MCF 10A (cell line): Measurements from ENCODE around the gene PTPN3. TPM values are rescaled to one million over a fixed set of nuclear protein-coding genes. Genes with fewer than 3 reads are reported as not detected.

ENCODE experiments used
- BruUV-seq: library from RNA; stranded (reverse); fragments of 400-500 nt; replicated peaks from 2 replicates; lab custom pipeline; 2021; lab: Mats Ljungman, UMichigan
- CTCF ChIA-PET: fragments of 300-600 bp; sonication (Branson Sonifier 250); formaldehyde crosslinking; extraction: SDS; loops from one replicate; lab custom pipeline; 2021; ENCODE audit warnings: antibody characterized with exemption, inconsistent platforms; lab: Yijun Ruan, JAX
- POLR2A ChIA-PET: fragments of 300-600, 350-650 bp; sonication (Branson Sonifier 250); formaldehyde crosslinking; extraction: SDS; loops from one replicate; lab custom pipeline; 2020; ENCODE audit warnings: antibody characterized with exemption, inconsistent platforms; lab: Yijun Ruan, JAX
- DNase-seq: peaks from one replicate; pipeline ENCODE4 v3.0.0-alpha.2; 2018; ENCODE audit not compliant: unreplicated experiment
- H3K27ac Mint-ChIP-seq: one replicate; pipeline ENCODE4 v1.8.0; 2022; ENCODE audit warnings: mild to moderate bottlenecking, low read depth, mixed read lengths; ENCODE audit not compliant: unreplicated experiment
- H3K27me3 Mint-ChIP-seq: one replicate; pipeline ENCODE4 v1.8.0; 2022; ENCODE audit warnings: mixed read lengths; ENCODE audit not compliant: insufficient read depth, unreplicated experiment
- H3K36me3 Mint-ChIP-seq: one replicate; pipeline ENCODE4 v1.8.0; 2022; ENCODE audit warnings: mild to moderate bottlenecking, moderate library complexity, mixed read lengths; ENCODE audit not compliant: insufficient read depth, unreplicated experiment
- H3K4me1 Mint-ChIP-seq: one replicate; pipeline ENCODE4 v1.8.0; 2022; ENCODE audit warnings: mixed read lengths; ENCODE audit not compliant: insufficient read depth, unreplicated experiment
- H3K4me3 Mint-ChIP-seq: one replicate; pipeline ENCODE4 v1.8.0; 2022; ENCODE audit warnings: mild to moderate bottlenecking, moderate library complexity, mixed read lengths; ENCODE audit not compliant: unreplicated experiment
- H3K9me3 Mint-ChIP-seq: one replicate; pipeline ENCODE4 v1.8.0; 2022; ENCODE audit warnings: mixed read lengths; ENCODE audit not compliant: unreplicated experiment
- CTCF ChIP-seq: fragments of 200-600 bp; IDR thresholded peaks from one replicate; pipeline ENCODE4 v1.8.0; 2022; ENCODE audit warnings: antibody characterized with exemption, mild to moderate bottlenecking; ENCODE audit not compliant: unreplicated experiment
- intact Hi-C: fragments of 100-400 bp; cut with micrococcal nuclease; formaldehyde crosslinking; loops from 2 replicates; pipeline ENCODE4 v1.14.1; 2022
- total RNA-seq: library from RNA; stranded (reverse); gene quantifications from 2 replicates; pipeline ENCODE4 v1.2.3, GENCODE V29; 2022

PTPN3 gene
- total RNA-seq, 1 experiment from 2014 or later = 6.9 TPM

- CTCF ChIA-PET = no interaction called here
- Mint-ChIP-seq H3K27me3 (no peaks in the 10 kb centered on the region), H3K9me3 (no peaks in the 10 kb centered on the region), H3K36me3 (no peaks in the 10 kb centered on the region), H3K4me1 (peaks cover 13% of the 10 kb centered on the region), H3K27ac (no peak overlapping the region), H3K4me3 (no peak overlapping the region)
- intact Hi-C loops = no loop called here
- DNase-seq = no peak
- TF ChIP-seq CTCF = no peak
- POLR2A ChIA-PET = interaction anchor here (1.1 kb wide), 1 partner anchor 8 kb away, joined by 4 read pairs; no protein-coding TSS in a partner anchor
- no TSS peak for BruUV-seq
Measured at GRCh38 chr9:109488791-109489492, 9.2 kb downstream of the PTPN3 start.

GRCh38 chr9:109488351-109488750 is 9.8 kb downstream of the PTPN3 start:
- no TSS peak for BruUV-seq
- no peak overlapping the region for H3K27ac Mint-ChIP-seq
- H3K36me3 Mint-ChIP-seq = no peaks in the 10 kb centered on the region
- no peak for DNase-seq
- H3K4me3 Mint-ChIP-seq = no peak overlapping the region
- POLR2A ChIA-PET = interaction anchor here (0.7 to 1.1 kb wide), 2 partner anchors 8 to 28 kb away, joined by 3 to 4 read pairs; no protein-coding TSS in a partner anchor
- peaks cover 13% of the 10 kb centered on the region for H3K4me1 Mint-ChIP-seq
- CTCF ChIA-PET = no interaction called here
- intact Hi-C loops = no loop called here
- no peaks in the 10 kb centered on the region for H3K9me3 Mint-ChIP-seq
- H3K27me3 Mint-ChIP-seq = no peaks in the 10 kb centered on the region
- no peak for TF ChIP-seq CTCF

DNA sequence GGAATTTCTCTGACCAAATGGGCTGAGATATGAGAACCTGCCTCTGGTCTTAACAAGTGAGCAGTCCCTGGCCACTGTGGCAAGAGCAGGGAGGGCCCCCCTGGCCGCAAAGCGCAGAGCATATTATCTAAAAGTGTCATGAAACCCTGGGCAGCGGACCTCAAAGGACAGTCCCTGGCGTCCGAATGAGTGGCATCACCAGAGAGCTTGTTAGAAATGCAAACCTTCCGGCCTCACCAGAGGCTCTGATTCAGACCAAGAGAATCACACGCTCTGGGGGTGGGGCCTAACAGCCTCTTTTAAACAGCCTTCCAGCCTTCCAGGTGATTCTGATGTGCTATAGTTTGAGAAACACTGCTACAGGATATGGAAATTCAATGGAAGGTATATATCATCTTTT is 10.9 kb downstream of the PTPN3 start:
- ChIA-PET POLR2A (no interaction called here), CTCF (no interaction called here)
- DNase-seq = no peak
- no peaks in the 10 kb centered on the region for H3K27me3 Mint-ChIP-seq
- H3K36me3 Mint-ChIP-seq = peaks cover 6% of the 10 kb centered on the region
- no peak overlapping the region for H3K27ac Mint-ChIP-seq
- intact Hi-C loops = no loop called here
- H3K9me3 Mint-ChIP-seq = no peaks in the 10 kb centered on the region
- no TSS peak for BruUV-seq
- no peak for TF ChIP-seq CTCF
- H3K4me1 Mint-ChIP-seq = peaks cover 21% of the 10 kb centered on the region
- no peak overlapping the region for H3K4me3 Mint-ChIP-seq

DNA sequence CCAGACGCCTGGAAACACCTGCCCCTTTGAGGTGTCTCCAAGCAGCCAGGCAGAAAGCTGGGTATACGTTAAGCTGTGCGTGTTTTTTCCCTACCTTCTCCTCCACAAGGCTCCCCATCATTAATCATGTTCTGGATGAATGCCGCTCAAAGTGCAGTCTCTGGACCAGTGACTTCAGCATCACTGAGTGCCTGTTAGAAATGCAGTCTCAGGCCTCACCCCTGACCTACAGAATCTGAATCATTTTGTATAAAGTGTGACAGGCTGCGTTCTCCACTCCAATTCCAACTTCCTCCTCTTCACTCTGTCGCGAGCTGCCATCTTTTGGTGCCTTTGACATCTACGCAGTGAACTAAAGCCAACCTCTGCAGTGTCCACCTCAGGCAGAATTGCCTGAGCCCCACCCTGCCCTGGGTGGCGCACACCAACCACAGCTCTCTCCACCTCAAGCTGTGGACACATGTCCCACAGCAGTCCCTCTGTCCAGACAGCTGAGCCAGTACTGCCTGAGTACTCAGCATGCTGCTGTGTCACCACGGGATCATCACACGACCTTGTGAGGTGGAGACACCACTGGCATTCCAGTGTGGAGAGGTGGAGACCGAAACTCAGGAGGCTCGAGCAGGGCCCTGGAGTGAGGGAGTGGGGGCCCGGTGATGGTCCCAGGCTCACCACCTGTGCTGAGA is 14.2 kb downstream of the PTPN3 start:
- no peak overlapping the region for H3K4me3 Mint-ChIP-seq
- peaks cover 6% of the 10 kb centered on the region for H3K36me3 Mint-ChIP-seq
- POLR2A ChIA-PET = no interaction called here
- intact Hi-C loops = no loop called here
- no TSS peak for BruUV-seq
- H3K27me3 Mint-ChIP-seq = no peaks in the 10 kb centered on the region
- DNase-seq = no peak
- no peak for TF ChIP-seq CTCF
- H3K4me1 Mint-ChIP-seq = peaks cover 17% of the 10 kb centered on the region
- no peak overlapping the region for H3K27ac Mint-ChIP-seq
- CTCF ChIA-PET = interaction anchor here (0.7 to 3.9 kb wide), 4 partner anchors 9 to 41 kb away, joined by 3 to 12 read pairs (median 5); no protein-coding TSS in a partner anchor
- H3K9me3 Mint-ChIP-seq = no peaks in the 10 kb centered on the region
